Measurements from ENCODE around the gene PRSS8.

DNA sequence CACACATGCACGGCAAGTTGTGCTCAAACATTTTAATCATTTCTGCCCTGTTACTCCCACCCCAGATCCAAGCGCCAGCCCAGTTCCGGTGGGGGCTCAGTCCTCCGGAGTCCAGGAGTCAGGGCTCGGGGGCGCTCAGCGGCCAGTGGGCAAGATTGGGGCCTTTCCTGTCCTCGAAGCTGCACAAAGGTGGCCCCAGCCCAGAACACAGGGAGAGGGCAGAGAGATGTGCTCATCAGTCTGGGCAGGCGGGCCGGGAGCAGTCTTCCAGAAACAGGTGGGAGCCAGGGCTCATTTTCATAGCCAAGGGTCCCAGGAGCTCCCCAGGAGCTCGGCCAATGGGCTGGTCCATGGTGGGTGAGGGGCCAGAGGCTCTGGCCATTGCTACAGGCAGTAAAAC, 4.1 kb downstream of the PRSS8 start:
- TF ChIP-seq, protein P1, sequence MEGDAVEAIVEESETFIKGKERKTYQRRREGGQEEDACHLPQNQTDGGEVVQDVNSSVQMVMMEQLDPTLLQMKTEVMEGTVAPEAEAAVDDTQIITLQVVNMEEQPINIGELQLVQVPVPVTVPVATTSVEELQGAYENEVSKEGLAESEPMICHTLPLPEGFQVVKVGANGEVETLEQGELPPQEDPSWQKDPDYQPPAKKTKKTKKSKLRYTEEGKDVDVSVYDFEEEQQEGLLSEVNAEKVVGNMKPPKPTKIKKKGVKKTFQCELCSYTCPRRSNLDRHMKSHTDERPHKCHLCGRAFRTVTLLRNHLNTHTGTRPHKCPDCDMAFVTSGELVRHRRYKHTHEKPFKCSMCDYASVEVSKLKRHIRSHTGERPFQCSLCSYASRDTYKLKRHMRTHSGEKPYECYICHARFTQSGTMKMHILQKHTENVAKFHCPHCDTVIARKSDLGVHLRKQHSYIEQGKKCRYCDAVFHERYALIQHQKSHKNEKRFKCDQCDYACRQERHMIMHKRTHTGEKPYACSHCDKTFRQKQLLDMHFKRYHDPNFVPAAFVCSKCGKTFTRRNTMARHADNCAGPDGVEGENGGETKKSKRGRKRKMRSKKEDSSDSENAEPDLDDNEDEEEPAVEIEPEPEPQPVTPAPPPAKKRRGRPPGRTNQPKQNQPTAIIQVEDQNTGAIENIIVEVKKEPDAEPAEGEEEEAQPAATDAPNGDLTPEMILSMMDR (conservative IDR thresholded peaks at IDR 0.05) = no peak
- TF ChIP-seq ZFX (IDR thresholded peaks at IDR 0.05) = no peak

Measured in C4-2B (cell line).